ENCODE data around the gene AP1M1. TPM values are rescaled to one million over a fixed set of nuclear protein-coding genes. Genes with fewer than 3 reads are reported as not detected.

Gene AP1M1
- total RNA-seq, 4 donors from 2014 or later: 92.8 to 144 (median 109) TPM

- no peak overlapping the region for H3K4me3 ChIP-seq
- TF ChIP-seq EP300 (IDR thresholded peaks at IDR 0.05) (no peak), CTCF (IDR thresholded peaks at IDR 0.05) (no peak), POLR2A (IDR thresholded peaks at IDR 0.05) (no peak)
- 71 to 81% methylated on average over 10 of the region's 10 CpGs for WGBS, 2 donors
- H3K27me3 ChIP-seq: no peaks in the 10 kb centered on the region
- no peaks in the 10 kb centered on the region for H3K36me3 ChIP-seq
- H3K4me1 ChIP-seq: peaks cover 0 to 34% (median 24%) of the 10 kb centered on the region in 4 donors
- no peak for DNase-seq (ENCODE audit: low spot score in 2 of 2)
- no peaks in the 10 kb centered on the region for H3K9me3 ChIP-seq
- peak overlapping the region in 2 of 4 donors; percentile 25 to 92 for H3K27ac ChIP-seq
Observed at GRCh38 chr19:16290692-16291091, 93.0 kb downstream of the AP1M1 start.

- peak overlapping the region; percentile 67 to 95 (median 92) for H3K27ac ChIP-seq
- peak; percentile 70 to 87 for DNase-seq (ENCODE audit: low spot score in 2 of 2)
- peak overlapping the region in 3 of 4 donors; percentile 13 to 25 (median 21) for H3K4me3 ChIP-seq
- TF ChIP-seq EP300 (IDR thresholded peaks at IDR 0.05) (peak; percentile 87 to 93), POLR2A (IDR thresholded peaks at IDR 0.05) (peak in 1 of 2 donors; percentile 30), CTCF (IDR thresholded peaks at IDR 0.05) (no peak)
- H3K9me3 ChIP-seq: no peaks in the 10 kb centered on the region
- peaks cover 0 to 21% (median 14%) of the 10 kb centered on the region in 4 donors for H3K4me1 ChIP-seq
- H3K36me3 ChIP-seq: no peaks in the 10 kb centered on the region
- WGBS, 2 donors: 14 to 20% methylated on average over 27 of the region's 27 CpGs
- H3K27me3 ChIP-seq: no peaks in the 10 kb centered on the region
Observed at GRCh38 chr19:16293118-16294091, 95.7 kb downstream of the AP1M1 start.

GRCh38 chr19:16295057-16295456 lies 97.3 kb downstream of the AP1M1 start:
- Histone ChIP-seq H3K36me3 (no peaks in the 10 kb centered on the region), H3K4me3 (no peak overlapping the region), H3K9me3 (no peaks in the 10 kb centered on the region), H3K27me3 (no peaks in the 10 kb centered on the region), H3K27ac (peak overlapping the region in 2 of 4 donors; percentile 92 to 95), H3K4me1 (peaks cover 0 to 21% (median 14%) of the 10 kb centered on the region in 4 donors)
- TF ChIP-seq POLR2A (IDR thresholded peaks at IDR 0.05) (no peak), CTCF (IDR thresholded peaks at IDR 0.05) (no peak), EP300 (IDR thresholded peaks at IDR 0.05) (no peak)
- 63 to 77% methylated on average over 12 of the region's 12 CpGs for WGBS, 2 donors
- no peak for DNase-seq (ENCODE audit: low spot score in 2 of 2)

Small RNA genes lying within 50 kb of the gene (small RNA-seq; reads per million reads assigned to genes)
- not detected for gene RF00017

Other genes with a start within 250 kb of the AP1M1 start
- not detected for gene OR10H4, start 248.9 kb upstream of the AP1M1 start, total RNA-seq
- 100 to 1,000 TPM; 471 to 530 (median 493) TPM for gene TPM4, start 121.4 kb upstream of the AP1M1 start, total RNA-seq
- 10 to 100 TPM; 27.3 to 42.9 (median 36.3) TPM for gene RAB8A, start 86.0 kb upstream of the AP1M1 start, total RNA-seq
- under 1 TPM in 1 of 4 donors, not detected in 3; 0.22 TPM for gene HSH2D, start 54.2 kb upstream of the AP1M1 start, total RNA-seq
- gene CIB3, start 24.4 kb upstream of the AP1M1 start, total RNA-seq: not detected
- gene FAM32A, start 12.5 kb upstream of the AP1M1 start, total RNA-seq: 10 to 100 TPM; 55.3 to 82.6 (median 73.0) TPM
- gene KLF2, start 126.9 kb downstream of the AP1M1 start, total RNA-seq: 100 to 1,000 TPM; 115 to 236 (median 167) TPM

All from tibial nerve (tissue), 4 donors.